Measurements from ENCODE around the gene PFDN5.

The PFDN5 gene

DNA sequence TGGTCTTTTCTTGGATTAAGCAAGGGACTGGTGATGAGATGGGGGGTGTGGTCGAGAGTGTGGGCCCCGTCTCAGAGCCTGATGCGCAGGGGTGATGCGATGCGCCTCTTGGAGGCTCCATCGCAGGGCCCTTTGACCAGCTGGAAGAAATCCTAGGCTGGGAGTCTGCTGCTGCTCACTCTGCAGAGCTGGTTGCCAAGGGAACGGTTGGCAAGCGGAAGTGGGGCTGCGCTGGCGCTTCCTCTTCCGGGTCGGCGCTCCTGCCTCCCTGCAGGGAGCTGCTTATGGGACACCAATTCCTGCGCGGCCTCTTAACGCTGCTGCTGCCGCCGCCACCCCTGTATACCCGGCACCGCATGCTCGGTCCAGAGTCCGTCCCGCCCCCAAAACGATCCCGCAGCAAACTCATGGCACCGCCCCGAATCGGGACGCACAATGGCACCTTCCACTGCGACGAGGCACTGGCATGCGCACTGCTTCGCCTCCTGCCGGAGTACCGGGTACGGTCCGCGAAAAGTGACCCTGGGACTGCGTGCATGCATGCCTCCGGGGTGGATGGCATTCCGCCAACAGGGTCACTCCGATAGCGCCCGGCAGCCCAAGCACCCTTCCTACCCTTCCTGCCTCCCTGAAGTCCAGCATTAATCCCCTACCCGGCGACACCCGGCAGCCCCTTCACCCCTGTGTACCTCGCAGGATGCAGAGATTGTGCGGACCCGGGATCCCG lies 4.3 kb downstream of the PFDN5 start, which contains the start of gene MYG1:
MYG1 (plus strand) TSS at position 242 of the 727 bp plus-strand sequence; CDS start at position 285, 43 bp downstream.
- H3K4me1 ChIP-seq (ENCODE audit: control insufficient read depth in 1 of 2, insufficient read depth in 2 of 2, low read length in 2 of 2) = peaks cover 18 to 45% of the 10 kb centered on the region in 2 donors
- peaks cover 11 to 18% of the 10 kb centered on the region in 2 donors for H3K36me3 ChIP-seq (ENCODE audit: control insufficient read depth in 1 of 2, insufficient read depth in 2 of 2, low read length in 2 of 2)
- peak within 1 kb of the TSS; percentile 77 to 92 for H3K9ac ChIP-seq (ENCODE audit: low read depth in 1 of 2, low read length in 2 of 2)
- no peaks in the 10 kb centered on the region for H3K9me3 ChIP-seq (ENCODE audit: control insufficient read depth in 1 of 2, low read length in 2 of 2)
- no peaks in the 10 kb centered on the region for H3K27me3 ChIP-seq (ENCODE audit: control insufficient read depth in 1 of 2, insufficient read depth in 2 of 2, low read length in 2 of 2)
- peak within 1 kb of the TSS; percentile 65 for H3K27ac ChIP-seq (ENCODE audit: low read depth, low read length)
- H3K4me3 ChIP-seq (ENCODE audit: low read depth in 1 of 2, low read length in 2 of 2) = peak within 1 kb of the TSS; percentile 88 to 100

DNA sequence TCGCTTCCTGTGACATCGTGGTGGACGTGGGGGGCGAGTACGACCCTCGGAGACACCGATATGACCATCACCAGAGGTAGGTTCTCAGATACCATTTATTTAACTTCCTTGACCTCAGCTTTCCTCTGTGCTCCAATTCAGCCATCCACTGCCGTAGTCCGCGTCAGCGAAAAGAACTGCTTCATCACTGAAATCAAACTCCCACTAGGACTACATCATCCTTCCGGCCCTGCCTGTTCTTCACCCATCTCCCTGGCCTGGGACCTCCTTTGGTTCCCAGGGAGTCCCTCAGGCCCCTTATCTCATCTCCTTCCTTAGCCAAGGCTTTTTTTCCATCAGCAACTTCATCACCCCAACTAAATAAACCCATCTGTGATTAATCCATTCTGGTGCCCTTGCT lies 4.8 kb downstream of the PFDN5 start:
- Histone ChIP-seq H3K4me3 (ENCODE audit: low read depth in 1 of 2, low read length in 2 of 2) (peak overlapping the region; percentile 88 to 100), H3K27me3 (ENCODE audit: control insufficient read depth in 1 of 2, insufficient read depth in 2 of 2, low read length in 2 of 2) (no peaks in the 10 kb centered on the region), H3K4me1 (ENCODE audit: control insufficient read depth in 1 of 2, insufficient read depth in 2 of 2, low read length in 2 of 2) (peaks cover 18 to 39% of the 10 kb centered on the region in 2 donors), H3K36me3 (ENCODE audit: control insufficient read depth in 1 of 2, insufficient read depth in 2 of 2, low read length in 2 of 2) (peaks cover 11 to 20% of the 10 kb centered on the region in 2 donors), H3K27ac (ENCODE audit: low read depth, low read length) (no peak overlapping the region), H3K9me3 (ENCODE audit: control insufficient read depth in 1 of 2, low read length in 2 of 2) (no peaks in the 10 kb centered on the region), H3K9ac (ENCODE audit: low read depth in 1 of 2, low read length in 2 of 2) (peak overlapping the region; percentile 77 to 92)

DNA sequence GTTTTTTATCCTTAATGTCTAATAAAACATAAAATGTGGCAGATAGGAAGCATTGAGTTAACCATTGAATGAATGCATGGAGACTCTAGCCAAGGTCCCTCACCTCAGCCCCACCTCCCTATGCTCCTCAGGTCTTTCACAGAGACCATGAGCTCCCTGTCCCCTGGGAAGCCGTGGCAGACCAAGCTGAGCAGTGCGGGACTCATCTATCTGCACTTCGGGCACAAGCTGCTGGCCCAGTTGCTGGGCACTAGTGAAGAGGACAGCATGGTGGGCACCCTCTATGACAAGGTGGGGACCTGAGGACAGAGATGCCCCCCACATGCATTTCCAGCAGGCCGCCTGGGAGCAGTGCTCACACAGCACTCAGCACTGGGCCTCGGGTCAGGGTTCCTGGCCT lies 7.6 kb downstream of the PFDN5 start:
- Histone ChIP-seq H3K36me3 (ENCODE audit: control insufficient read depth in 1 of 2, insufficient read depth in 2 of 2, low read length in 2 of 2) (peaks cover 33 to 48% of the 10 kb centered on the region in 2 donors), H3K9me3 (ENCODE audit: control insufficient read depth in 1 of 2, low read length in 2 of 2) (no peaks in the 10 kb centered on the region), H3K27me3 (ENCODE audit: control insufficient read depth in 1 of 2, insufficient read depth in 2 of 2, low read length in 2 of 2) (no peaks in the 10 kb centered on the region), H3K4me3 (ENCODE audit: low read depth in 1 of 2, low read length in 2 of 2) (no peak overlapping the region), H3K27ac (ENCODE audit: low read depth, low read length) (no peak overlapping the region), H3K9ac (ENCODE audit: low read depth in 1 of 2, low read length in 2 of 2) (peak overlapping the region in 1 of 2 donors; percentile 4), H3K4me1 (ENCODE audit: control insufficient read depth in 1 of 2, insufficient read depth in 2 of 2, low read length in 2 of 2) (peaks cover 11 to 23% of the 10 kb centered on the region in 2 donors)

DNA sequence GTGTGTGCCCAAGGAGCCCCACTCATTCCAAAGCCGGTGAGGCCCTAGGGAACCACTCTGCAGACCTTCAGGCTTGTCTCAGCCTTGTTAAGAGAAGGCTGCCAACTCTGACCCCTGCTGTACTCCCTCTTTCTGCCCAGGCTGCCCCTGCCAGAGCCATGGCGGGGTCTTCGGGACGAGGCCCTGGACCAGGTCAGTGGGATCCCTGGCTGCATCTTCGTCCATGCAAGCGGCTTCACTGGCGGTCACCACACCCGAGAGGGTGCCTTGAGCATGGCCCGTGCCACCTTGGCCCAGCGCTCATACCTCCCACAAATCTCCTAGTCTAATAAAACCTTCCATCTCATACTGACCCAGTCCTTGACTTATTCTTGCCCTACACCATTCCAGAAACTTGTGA lies 11.5 kb downstream of the PFDN5 start:
- Histone ChIP-seq H3K9me3 (ENCODE audit: control insufficient read depth in 1 of 2, low read length in 2 of 2) (no peaks in the 10 kb centered on the region), H3K4me3 (ENCODE audit: low read depth in 1 of 2, low read length in 2 of 2) (no peak overlapping the region), H3K27ac (ENCODE audit: low read depth, low read length) (no peak overlapping the region), H3K36me3 (ENCODE audit: control insufficient read depth in 1 of 2, insufficient read depth in 2 of 2, low read length in 2 of 2) (peaks cover 39 to 65% of the 10 kb centered on the region in 2 donors), H3K27me3 (ENCODE audit: control insufficient read depth in 1 of 2, insufficient read depth in 2 of 2, low read length in 2 of 2) (no peaks in the 10 kb centered on the region), H3K4me1 (ENCODE audit: control insufficient read depth in 1 of 2, insufficient read depth in 2 of 2, low read length in 2 of 2) (no peaks in the 10 kb centered on the region), H3K9ac (ENCODE audit: low read depth in 1 of 2, low read length in 2 of 2) (no peak overlapping the region)

DNA sequence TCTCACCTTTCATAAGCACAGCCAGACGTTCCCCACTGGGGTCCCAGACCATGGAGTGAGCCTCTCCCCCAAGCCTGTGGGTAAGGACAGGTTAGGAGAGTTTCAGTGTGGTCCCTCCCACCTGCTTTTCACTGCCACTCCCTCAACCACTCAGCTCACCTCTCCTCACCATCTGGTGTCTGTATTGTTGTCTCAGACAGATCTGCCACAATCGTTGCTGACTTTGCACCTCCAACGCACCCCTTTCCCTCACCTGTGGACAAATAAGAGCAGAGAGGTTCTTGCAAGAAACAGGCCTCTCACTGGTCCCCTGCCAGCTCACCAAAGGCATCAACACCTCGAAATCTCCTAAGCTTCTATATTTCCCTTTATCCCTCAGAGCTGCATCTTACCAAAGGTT lies 12.9 kb downstream of the PFDN5 start:
- Histone ChIP-seq H3K27me3 (ENCODE audit: control insufficient read depth in 1 of 2, insufficient read depth in 2 of 2, low read length in 2 of 2) (no peaks in the 10 kb centered on the region), H3K36me3 (ENCODE audit: control insufficient read depth in 1 of 2, insufficient read depth in 2 of 2, low read length in 2 of 2) (peaks cover 34 to 54% of the 10 kb centered on the region in 2 donors), H3K9me3 (ENCODE audit: control insufficient read depth in 1 of 2, low read length in 2 of 2) (no peaks in the 10 kb centered on the region), H3K4me1 (ENCODE audit: control insufficient read depth in 1 of 2, insufficient read depth in 2 of 2, low read length in 2 of 2) (no peaks in the 10 kb centered on the region), H3K9ac (ENCODE audit: low read depth in 1 of 2, low read length in 2 of 2) (no peak overlapping the region), H3K4me3 (ENCODE audit: low read depth in 1 of 2, low read length in 2 of 2) (no peak overlapping the region), H3K27ac (ENCODE audit: low read depth, low read length) (no peak overlapping the region)

DNA sequence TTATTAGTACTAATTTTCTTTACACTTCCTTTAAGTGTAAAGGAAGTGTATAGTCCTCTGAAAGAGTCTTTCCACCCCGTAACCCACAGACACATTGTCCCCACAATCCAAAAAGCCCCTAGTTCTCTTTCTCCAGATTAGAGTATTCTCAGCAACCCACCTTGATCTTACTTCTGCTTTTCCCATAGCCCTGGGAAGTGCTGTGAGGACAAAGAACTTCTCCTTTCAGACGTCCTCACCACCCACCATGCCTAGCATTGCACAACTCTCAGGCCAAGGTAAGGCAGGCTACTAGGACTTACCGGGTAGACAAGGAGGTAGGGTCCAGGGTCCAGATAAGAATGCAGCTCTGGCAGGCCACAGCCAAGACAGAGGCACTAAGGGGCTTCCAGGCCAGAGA lies 18.7 kb downstream of the PFDN5 start:
- H3K4me3 ChIP-seq (ENCODE audit: low read depth in 1 of 2, low read length in 2 of 2) = no peak overlapping the region
- no peaks in the 10 kb centered on the region for H3K9me3 ChIP-seq (ENCODE audit: control insufficient read depth in 1 of 2, low read length in 2 of 2)
- H3K27me3 ChIP-seq (ENCODE audit: control insufficient read depth in 1 of 2, insufficient read depth in 2 of 2, low read length in 2 of 2) = no peaks in the 10 kb centered on the region
- H3K36me3 ChIP-seq (ENCODE audit: control insufficient read depth in 1 of 2, insufficient read depth in 2 of 2, low read length in 2 of 2) = peaks cover 34 to 48% of the 10 kb centered on the region in 2 donors
- no peak overlapping the region for H3K27ac ChIP-seq (ENCODE audit: low read depth, low read length)
- H3K4me1 ChIP-seq (ENCODE audit: control insufficient read depth in 1 of 2, insufficient read depth in 2 of 2, low read length in 2 of 2) = no peaks in the 10 kb centered on the region
- no peak overlapping the region for H3K9ac ChIP-seq (ENCODE audit: low read depth in 1 of 2, low read length in 2 of 2)

DNA sequence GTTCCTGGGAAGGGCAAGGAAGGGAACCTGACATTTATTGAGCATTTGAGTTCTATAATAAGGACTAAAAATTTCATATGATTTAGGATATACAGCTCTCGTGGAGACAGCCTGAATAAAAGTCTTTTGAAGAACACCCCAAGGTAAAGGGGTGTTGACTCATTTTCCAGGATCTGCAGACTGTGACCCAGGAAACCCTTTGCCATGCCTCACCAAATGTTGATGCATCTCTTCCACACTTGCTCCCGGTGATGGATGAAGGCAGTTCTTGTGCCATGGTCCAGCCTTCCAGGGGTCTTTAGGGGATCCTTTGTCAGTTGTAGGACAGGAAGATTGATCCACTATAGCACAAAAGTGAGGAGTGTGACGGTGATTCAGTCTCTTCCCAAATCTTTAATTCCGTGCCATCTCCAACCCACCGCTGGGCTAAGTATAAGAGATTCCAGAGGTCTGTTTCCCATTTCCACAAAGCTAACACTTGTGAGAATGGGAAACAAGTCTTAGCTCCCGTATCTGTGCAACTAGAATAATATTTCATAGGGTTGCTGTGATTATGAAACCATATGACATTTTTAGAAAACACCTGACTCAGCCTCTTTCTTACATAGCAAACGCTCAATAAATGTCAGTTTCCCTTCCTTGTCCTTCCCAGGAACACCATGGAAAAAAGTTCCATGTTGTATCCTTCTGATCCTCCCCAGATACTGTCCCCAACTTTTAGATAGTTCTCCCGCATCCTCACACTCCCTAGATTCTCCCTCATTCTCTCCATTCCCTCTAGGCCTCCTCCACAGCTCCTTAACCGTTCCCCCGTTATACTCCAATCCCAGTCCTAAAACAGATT lies 25.2 kb downstream of the PFDN5 start:
- Histone ChIP-seq H3K36me3 (ENCODE audit: control insufficient read depth in 1 of 2, insufficient read depth in 2 of 2, low read length in 2 of 2) (peaks cover 8 to 25% of the 10 kb centered on the region in 2 donors), H3K4me1 (ENCODE audit: control insufficient read depth in 1 of 2, insufficient read depth in 2 of 2, low read length in 2 of 2) (peaks cover 23 to 28% of the 10 kb centered on the region in 2 donors), H3K4me3 (ENCODE audit: low read depth in 1 of 2, low read length in 2 of 2) (peak overlapping the region; percentile 87 to 93), H3K9me3 (ENCODE audit: control insufficient read depth in 1 of 2, low read length in 2 of 2) (no peaks in the 10 kb centered on the region), H3K27ac (ENCODE audit: low read depth, low read length) (peak overlapping the region; percentile 92), H3K27me3 (ENCODE audit: control insufficient read depth in 1 of 2, insufficient read depth in 2 of 2, low read length in 2 of 2) (no peaks in the 10 kb centered on the region), H3K9ac (ENCODE audit: low read depth in 1 of 2, low read length in 2 of 2) (peak overlapping the region; percentile 68 to 84)

DNA sequence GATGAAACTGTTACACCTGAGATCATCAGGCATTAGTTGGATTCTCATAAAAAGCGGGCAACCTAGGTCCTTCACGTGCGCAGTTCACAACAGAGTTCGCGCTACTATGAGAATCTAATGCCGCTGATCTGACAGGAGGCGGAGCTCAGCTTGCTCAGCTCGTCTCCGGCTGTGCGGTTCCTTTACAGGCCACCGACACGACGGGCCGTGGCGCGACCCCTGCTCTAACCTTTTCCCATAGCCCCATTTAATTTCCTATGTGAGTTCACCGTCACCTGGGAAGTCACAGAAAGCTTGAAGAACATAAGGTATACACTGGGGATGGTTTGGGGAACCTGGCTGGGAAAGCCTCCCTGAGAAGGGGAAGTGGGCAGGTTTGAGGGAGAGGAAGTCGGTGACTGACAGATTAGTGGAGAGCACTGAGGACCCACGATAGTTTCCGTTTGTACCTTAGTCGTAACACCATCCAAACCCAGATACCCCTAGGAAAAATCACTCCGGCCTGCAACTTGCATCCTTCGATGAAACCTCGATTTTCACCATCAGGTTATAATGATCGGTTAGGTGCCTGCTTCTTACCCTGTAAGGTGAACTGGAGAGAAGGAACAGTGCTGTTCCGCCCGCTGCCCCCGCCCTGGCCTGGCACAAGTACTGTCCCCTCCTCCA lies 28.9 kb downstream of the PFDN5 start:
- Histone ChIP-seq H3K27ac (ENCODE audit: low read depth, low read length) (peak overlapping the region; percentile 82), H3K4me1 (ENCODE audit: control insufficient read depth in 1 of 2, insufficient read depth in 2 of 2, low read length in 2 of 2) (peaks cover 23 to 34% of the 10 kb centered on the region in 2 donors), H3K4me3 (ENCODE audit: low read depth in 1 of 2, low read length in 2 of 2) (peak overlapping the region; percentile 52 to 68), H3K27me3 (ENCODE audit: control insufficient read depth in 1 of 2, insufficient read depth in 2 of 2, low read length in 2 of 2) (peaks cover 4 to 9% of the 10 kb centered on the region in 2 donors), H3K9me3 (ENCODE audit: control insufficient read depth in 1 of 2, low read length in 2 of 2) (no peaks in the 10 kb centered on the region), H3K36me3 (ENCODE audit: control insufficient read depth in 1 of 2, insufficient read depth in 2 of 2, low read length in 2 of 2) (peaks cover 0 to 5% of the 10 kb centered on the region in 2 donors), H3K9ac (ENCODE audit: low read depth in 1 of 2, low read length in 2 of 2) (peak overlapping the region; percentile 76 to 77)

DNA sequence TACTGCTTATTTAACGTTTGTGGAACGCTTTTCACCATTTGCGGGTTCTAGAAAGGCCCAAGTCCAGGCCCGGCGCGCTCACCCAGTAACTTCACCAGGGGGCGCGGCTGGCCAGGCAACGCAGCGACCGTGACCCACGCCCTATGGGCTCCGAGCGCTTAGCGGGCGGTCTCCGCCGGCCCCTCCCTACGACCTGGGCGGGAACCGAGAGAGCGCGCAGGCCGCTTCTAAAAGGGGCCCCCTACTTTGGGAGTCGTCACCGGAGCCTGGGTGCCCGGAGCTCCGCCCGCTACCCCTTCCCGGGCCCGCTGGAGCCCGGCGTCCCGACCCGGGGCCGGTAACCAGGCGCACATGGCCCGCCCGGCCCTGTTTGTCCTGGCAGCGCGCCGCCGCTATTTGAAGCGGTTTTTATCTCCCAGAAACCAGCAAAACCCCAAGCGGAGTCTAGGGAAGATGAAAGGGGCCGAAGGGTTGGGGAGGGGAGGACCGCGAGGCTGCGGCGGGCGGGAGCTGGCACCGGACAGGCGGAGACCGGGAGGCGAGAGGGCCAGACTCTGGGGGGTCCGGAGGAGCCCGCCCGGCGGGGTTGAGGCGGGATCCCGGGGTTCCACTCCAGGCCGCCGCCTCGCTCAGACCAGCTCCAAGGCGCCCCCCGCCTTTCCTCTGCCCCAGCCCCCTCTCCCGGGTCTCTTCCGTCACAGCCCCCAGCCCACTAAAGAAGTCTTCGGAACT lies 29.6 kb downstream of the PFDN5 start:
- peaks cover 23 to 34% of the 10 kb centered on the region in 2 donors for H3K4me1 ChIP-seq (ENCODE audit: control insufficient read depth in 1 of 2, insufficient read depth in 2 of 2, low read length in 2 of 2)
- peak overlapping the region; percentile 52 to 68 for H3K4me3 ChIP-seq (ENCODE audit: low read depth in 1 of 2, low read length in 2 of 2)
- H3K9me3 ChIP-seq (ENCODE audit: control insufficient read depth in 1 of 2, low read length in 2 of 2) = no peaks in the 10 kb centered on the region
- peak overlapping the region; percentile 76 to 77 for H3K9ac ChIP-seq (ENCODE audit: low read depth in 1 of 2, low read length in 2 of 2)
- H3K36me3 ChIP-seq (ENCODE audit: control insufficient read depth in 1 of 2, insufficient read depth in 2 of 2, low read length in 2 of 2) = peaks cover 0 to 2% of the 10 kb centered on the region in 2 donors
- H3K27me3 ChIP-seq (ENCODE audit: control insufficient read depth in 1 of 2, insufficient read depth in 2 of 2, low read length in 2 of 2) = peaks cover 4 to 9% of the 10 kb centered on the region in 2 donors
- peak overlapping the region; percentile 82 for H3K27ac ChIP-seq (ENCODE audit: low read depth, low read length)

All from duodenal mucosa (tissue), 2 donors.